Tibial nerve (tissue), 4 donors: ENCODE data around the gene CLCN1.

ENCODE experiments used
- CTCF ChIP-seq, 5 experiments: fragments of 200-600 bp in 3 of 5; fragments of 450-650 bp in 2 of 5; sonication (generic) in 3 of 5; IDR thresholded peaks; one replicate each; pipeline ENCODE4 v1.5.1; 2016 to 2019; ENCODE audit warnings: antibody characterized with exemption in 5 of 5, mild to moderate bottlenecking in 3 of 5, moderate library complexity in 2 of 5
- EP300 ChIP-seq, 2 donors: sonication (generic); formaldehyde crosslinking; IDR thresholded peaks; one replicate each; pipeline ENCODE4 v1.6.1; 2017; ENCODE audit warnings: antibody characterized with exemption in 2 of 2, mild to moderate bottlenecking in 1 of 2
- POLR2A ChIP-seq, 2 donors: fragments of 450-650 bp; IDR thresholded peaks; one replicate each; pipeline ENCODE4 v1.6.1; 2017; ENCODE audit warnings: antibody characterized with exemption in 2 of 2, mild to moderate bottlenecking in 2 of 2, moderate library complexity in 2 of 2

- TF ChIP-seq CTCF (IDR thresholded peaks at IDR 0.05): no peak
- TF ChIP-seq POLR2A (IDR thresholded peaks at IDR 0.05): no peak
- no peak for TF ChIP-seq EP300 (IDR thresholded peaks at IDR 0.05)
Measured at GRCh38 chr7:143373255-143373794, 57.4 kb downstream of the CLCN1 start.
